ENCODE data around the gene KLK13.

KLK13 gene

DNA sequence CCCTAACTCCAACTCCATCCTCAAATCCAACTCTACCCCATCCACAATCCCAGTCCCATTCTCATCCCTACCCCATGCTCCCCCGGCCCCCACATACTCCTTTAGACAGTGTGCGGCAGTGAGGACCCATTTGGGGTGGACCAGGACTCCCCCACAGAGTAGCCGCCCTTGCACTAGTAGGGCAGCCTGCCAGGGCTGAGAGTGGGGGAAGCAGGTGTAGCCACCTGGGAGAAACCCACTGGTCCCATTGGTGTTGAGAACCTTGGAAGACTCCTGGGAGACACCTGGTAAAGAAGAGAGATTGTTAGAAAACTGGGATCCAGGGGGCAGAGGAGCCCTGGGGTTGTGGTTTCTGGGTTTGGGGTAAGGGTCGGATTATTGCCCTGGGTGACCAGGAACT is 4.6 kb downstream of the KLK13 start:
- no peak for DNase-seq

DNA sequence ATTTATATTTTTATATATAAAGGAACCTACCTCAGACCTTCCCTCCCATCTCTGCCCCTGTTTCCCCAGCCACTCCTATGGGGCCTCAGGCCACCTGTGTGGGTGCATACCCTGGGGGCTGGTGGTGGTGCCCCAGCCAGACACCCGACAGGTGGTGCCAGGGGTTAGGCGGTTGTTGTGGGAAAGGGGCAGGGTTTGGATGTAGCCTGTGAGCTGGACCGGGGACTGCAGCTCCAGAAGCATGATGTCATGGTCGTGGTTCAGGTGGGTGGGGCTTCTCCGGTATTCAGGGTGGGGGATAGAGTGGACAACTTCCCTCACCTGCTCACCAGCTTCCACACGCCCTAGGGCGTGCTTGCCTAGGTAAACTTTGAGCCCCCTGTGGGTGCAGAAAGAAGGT is 5.2 kb downstream of the KLK13 start:
- DNase-seq, result no peak

DNA sequence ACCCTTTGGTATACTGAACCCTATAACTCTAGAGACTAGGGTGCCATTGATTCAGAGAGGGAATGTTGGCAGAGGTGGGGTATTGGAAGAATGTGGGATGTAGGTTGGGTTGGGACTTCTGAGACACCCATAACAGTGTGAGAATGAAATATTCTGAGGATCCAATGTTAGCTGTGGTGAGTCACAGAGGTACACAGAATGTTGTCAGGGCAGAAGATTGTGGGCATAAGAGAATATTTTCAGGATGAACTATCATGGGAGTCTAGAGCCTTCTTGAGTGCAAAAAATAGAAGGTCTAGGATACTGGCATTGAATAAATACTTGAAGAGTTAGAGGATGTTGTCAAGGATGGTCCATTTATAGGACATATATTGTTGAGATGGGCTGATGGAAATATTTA is 9.0 kb downstream of the KLK13 start:
- no peak for DNase-seq

DNA sequence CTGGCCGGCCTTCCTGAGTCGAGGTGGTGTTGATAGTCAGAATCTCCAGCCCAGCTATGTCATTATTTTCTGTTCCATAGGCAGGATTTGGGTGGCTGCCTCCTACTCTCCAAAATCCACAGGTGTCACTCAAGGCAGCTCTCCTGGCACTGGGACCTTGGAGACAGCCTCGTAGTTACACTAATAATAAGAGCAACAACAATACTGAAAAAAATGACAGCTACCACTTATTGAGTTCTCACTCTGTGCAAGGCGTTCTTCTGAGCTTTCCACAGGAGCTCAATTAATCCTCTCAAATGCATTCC is 17.9 kb downstream of the KLK13 start:
- DNase-seq, result no peak

DNA sequence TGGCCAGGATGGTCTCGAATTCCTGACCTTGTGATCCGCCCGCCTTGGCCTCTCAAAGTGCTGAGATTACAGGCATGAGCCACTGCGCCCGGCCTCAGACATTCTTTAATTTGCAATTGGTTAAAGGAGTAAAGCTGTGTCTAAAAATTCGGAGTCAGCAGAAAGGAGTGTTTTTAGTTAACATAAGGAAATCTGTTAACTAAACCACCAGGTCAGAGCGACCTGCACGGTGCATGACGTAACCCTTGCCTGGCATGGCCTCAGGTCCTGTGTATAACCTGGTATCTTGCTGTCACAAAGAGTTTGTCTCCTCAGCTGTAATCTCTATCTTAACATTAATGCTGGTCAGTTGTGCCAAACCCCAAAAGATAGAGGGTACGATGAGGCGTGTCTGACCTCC is 20.6 kb downstream of the KLK13 start:
- no peak for DNase-seq

DNA sequence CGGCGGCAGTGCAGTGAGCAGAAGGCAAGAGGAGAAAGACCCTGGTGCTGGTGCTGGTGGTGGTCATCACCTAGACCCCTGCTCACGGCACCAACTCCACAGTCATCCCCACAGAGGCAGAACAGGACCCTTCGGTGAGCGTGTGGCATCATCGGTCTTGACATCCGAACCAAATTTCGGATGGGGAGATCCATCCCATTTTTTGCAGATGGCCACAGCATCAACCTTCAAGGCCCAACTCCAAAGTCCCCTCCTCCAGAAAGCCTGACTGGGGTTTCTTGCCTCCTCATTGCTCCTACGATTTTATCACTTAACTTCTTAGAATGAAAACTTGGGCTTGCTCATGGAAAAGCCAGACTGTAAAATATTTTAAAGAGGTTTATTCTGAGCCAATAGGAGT is 21.4 kb downstream of the KLK13 start:
- no peak for DNase-seq

DNA sequence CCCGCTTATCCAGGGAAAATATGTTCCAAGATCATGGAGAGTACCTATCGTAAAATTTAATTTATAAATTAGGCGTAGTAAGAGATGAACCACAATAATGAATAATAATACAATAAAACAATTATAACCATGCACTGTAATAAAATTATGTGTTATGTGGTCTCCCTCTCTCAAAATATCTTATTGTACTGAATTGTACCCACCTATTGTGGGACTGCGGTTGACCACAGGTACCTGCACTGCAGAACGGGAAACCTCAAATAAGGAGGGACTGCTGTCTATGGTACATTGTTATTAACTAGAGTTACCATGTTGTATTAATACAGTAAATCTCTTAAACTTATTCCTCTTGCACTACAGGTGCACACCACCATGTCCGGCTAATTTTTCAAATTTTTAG is 24.7 kb downstream of the KLK13 start:
- no peak for DNase-seq

DNA sequence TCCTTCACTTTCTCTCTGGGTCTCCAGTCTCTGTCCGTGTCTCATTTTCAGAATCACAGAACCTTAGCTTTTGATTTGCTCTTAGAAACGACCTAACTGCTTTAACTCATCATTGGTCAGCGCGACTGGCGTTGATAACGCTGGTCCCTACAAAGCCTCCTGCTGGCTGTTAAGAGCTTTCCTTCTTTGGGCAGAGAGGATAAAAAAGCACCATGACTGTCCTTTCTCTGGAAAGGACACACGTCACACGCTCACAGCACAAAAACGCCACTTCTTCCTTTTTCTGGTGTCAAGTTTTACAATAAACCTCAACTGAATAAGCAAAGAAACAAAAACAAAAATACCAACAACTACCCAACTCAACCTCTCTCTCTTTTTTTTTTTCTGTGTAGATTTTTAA is 28.4 kb downstream of the KLK13 start:
- DNase-seq, result peak; percentile 36

DNA sequence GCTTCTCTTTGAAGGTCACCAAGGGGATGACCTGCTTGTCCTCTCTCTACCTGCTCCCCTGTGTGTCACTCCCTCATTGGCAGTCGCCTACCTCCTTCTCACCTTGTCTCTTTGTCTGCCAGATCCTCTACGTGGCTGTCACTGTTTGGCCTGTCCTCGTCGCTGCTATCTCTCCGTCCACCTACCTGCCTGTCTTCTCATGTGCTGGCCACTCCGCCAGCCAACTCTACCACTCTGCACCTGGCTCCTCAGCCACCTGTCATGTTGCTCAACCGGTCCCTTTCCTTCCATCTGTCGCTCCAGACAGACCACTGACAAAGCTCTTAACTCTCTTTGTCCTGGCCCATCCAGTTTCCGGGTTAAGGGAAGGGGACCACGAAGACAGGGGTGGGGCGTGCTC is 30.2 kb downstream of the KLK13 start, which contains the start of gene KLK12:
TSS of gene KLK12 (minus strand) at position 299 of the 400 bp plus-strand sequence. CDS start 381 bp downstream, outside the sequence.
- DNase-seq, result no peak

DNA sequence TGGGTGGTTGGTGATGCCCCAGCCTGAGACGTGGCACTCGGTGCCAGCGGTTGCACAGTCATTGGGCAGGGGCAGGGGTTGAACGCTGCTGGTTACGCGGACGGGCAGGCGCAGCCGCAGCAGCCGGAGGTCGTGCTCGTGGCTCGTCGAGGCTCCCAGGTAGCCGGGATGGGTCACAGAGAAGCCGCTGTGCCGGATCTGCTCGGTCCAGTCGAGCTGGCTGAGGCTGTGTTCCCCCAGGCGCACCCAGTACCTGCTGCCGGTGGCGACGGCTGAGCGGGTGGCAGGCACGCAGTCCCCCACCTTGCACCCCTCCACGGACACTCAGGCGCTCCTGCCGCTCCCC is 33.0 kb downstream of the KLK13 start:
- no peak for DNase-seq

DNA sequence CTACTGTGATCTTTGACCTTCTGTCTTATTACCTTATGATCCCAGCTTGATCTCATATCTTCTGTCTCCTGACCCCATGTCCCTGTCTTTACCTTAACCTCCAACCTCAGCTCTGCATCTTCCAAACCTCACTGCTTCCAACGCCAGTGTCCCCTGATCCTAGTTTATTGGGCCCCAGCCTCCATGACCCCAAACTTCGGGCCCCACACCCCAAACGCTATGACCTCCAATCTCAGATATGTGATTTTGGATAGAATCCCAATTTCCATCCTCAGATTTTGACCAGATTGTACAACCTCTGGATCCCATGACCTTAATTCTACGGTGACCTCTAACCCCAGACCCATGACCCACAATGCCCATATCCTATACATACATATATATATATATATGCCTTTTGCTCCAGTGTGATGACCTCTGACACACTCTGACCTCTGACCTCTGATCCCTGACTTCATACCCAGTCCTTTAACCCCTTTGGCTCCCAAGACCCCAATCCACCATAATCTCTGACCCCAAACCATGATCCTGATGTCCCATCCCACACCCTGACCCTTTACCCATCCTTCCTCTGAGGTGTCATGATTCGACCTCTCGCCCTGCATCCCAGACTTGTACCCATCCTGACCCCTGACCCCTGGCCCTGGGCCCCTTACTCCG is 33.5 kb downstream of the KLK13 start:
- no peak for DNase-seq

DNA sequence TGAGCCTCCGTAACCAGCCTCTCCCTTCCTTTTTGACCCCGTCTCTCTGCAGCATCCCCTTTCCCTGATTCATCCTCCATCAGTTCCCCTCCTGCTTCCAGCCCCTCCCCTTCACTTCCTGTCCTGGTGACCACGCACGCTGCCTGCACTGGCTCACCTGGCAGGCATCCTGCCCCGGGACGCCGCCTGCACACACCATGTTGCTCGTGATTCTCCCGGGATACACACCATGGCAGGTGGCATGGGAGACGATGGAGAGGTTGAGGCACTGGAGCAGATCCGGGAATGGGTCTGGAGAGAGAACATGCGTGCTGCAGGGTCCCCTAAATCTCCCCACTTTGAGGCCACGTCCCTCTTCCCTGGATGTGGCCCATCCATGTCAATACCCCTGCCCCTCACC is 34.3 kb downstream of the KLK13 start:
- DNase-seq, result no peak

DNA sequence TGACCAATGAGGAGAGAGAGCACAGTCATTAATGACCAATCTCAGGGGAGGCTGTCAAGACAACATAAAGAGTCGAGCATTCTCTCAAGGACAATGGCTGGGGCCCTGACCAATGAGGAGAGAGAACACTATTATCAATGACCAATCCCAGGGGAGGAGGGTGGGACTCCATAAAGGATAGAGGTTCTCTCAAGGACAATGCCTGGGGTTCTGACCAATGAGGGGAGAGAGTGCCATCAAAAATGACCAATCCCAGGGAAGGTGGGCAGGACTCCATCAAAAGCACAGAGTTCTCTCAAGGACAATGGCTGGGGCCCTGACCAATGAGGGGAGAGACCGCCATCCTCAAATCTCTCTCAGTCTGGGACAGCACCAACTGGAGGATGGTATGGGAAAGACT is 35.2 kb downstream of the KLK13 start:
- DNase-seq, result no peak

DNA sequence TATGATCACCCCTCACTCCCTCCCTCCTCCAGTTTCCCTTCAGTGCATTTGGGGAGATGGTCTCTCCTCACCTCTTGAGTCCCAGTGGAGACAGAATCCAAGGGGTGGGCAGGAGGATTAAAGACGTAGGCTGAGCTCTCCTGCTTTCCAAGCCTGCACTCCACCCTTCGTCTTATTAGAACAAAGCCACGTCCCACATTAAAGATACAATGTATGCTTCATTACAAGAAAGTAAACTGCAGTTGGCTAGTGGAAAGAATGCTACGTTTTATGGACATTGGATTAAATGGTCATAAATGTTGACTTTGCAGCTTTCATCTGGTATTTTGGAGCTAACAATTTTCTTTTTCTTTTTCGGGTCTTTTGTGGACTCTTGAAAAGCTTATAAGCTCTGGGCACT is 37.0 kb downstream of the KLK13 start:
- no peak for DNase-seq

DNA sequence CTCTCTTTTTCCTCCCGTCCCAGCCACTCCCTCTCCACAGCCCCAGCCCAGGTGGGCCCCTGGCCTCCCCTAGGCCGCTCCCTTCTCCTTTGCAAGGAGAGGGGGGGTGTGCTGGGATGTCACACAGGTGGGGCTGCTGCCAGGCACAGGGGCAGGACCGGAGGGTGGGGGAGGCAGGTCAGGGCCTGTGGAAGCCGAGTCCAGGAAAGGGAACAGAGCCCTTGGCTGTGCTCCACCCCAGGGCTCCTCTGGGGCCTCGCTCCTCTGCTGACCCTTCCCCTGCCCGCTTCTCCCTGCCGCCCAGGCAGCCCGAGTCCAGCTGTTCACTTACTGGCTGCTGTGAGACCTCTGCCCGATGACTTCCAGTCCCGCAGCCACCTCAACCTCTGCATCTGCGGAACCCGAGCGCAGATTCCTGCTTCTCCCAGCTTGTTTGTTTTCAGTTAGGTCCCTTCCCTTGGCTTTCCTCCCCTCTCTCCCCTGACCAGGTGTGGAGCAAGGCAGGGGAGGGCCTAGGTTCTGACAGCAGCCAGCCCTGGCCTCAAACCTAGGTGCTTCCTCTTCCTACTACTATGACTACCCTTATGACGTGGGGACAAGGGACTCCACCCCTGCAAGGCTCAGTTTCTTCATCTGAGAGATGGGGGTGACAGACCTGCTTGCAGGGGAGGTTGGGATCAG is 37.6 kb downstream of the KLK13 start:
- DNase-seq, result no peak

DNA sequence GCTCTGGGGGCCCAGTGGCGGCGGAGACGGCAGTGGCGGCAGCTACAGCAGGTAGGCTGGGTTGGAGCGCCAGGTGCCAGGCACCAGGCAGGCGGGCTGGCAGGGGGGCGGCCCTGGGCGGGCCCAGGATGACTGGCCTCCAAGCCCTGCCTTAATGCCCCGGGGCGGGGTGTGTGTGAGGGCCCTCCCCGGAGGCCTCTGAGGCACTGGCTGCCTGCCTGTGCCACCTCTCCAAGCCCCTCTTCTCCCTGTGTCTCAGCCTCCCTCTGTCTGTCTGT is 38.4 kb downstream of the KLK13 start, which contains the start of gene KLK11:
TSS of gene KLK11 (minus strand) at position 63 of the 278 bp plus-strand sequence. CDS start 985 bp downstream, outside the sequence.
- DNase-seq, result no peak

DNA sequence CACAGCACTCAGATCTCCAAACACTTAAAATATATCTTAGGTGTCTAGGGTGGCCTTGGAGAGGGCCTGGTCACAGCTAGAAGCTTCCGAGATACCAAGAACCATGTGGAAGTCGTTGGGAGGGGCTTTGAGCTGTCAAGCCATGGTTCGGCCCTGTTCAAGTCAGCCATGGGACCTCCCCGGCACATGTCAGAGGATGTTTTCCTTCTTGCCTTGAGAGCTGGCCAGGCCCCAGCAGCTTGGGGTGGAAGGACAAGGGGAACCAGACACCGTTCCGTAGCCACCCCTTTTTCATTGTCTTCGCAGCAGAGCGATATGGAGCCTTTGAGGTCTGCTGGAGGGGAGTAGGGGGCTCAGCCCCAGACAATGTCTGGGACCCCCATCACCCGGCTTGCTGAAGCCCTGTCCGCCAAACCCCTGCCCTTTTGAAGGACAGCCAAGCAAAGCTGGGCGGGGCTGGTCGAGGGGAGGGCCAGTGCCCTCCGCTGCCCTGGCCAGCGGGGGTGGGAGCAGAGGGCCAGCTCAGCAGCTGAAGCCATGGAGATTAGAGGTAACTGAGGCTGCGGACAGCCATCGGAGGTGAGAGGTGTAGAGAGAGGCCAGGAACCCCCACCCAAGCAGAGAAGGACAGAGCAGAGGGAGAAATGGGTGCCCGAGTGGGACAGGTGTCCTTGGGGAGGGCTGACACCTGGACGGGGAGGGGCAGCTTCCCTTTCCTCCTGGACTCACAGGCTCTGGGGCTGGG is 38.9 kb downstream of the KLK13 start:
- no peak for DNase-seq

DNA sequence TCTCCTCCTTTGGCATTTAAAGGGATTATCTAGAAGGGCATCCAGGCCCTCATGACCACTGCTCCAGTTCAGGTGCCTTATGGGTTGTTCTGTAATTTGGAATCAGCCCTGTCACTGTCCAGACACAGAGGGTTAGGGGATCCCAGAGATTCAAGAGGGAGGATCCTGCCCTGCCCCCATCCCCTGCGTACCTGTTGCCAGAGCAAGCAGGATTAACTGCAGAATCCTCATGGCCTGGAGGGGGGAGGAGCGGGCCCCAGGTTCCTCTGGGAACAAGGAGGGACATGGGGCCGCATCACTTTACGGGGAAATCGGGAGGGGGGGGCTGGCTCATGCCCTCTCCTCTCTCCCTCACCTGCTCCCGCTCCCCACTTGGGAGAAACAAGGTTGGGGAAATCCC is 39.5 kb downstream of the KLK13 start:
- DNase-seq, result no peak

DNA sequence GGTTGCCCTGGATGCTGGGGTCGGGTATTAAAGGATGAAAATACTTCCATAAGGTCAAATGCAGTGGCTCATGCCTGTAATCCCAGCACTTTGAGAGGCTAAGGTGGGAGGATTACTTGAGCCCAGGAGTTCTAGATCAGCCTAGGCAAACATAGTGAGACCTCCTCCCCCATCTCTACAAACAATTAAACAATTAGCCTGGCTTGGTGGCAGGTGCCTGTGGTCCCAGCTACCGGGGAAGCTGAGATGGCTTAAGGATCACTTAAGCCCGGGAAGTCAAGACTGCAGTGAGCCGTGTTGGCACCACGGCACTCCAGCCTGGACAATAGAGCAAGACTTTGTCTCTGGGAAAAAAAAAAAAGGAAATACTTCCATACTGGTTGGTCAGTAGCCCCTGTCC is 40.0 kb downstream of the KLK13 start:
- DNase-seq, result no peak

DNA sequence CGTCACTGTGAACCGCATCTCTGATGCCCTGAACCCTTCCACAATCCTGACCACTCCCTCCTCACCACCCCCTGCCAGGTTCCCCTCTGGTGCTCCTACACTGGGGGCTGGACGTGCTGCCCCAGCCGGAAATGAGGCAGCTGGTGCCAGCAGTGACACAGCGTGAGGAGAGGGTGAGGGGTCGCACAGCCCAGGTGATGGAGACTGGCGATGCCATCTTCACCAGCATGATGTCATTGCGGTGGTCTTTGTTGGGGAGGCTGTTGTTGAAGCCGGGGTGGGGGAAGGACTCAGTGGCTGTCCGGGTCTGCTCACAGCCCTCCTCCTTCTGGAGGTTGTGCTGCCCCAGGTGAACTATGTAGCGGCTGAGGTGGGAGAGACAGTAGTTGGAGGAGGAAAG is 40.9 kb downstream of the KLK13 start:
- DNase-seq, result no peak

DNA sequence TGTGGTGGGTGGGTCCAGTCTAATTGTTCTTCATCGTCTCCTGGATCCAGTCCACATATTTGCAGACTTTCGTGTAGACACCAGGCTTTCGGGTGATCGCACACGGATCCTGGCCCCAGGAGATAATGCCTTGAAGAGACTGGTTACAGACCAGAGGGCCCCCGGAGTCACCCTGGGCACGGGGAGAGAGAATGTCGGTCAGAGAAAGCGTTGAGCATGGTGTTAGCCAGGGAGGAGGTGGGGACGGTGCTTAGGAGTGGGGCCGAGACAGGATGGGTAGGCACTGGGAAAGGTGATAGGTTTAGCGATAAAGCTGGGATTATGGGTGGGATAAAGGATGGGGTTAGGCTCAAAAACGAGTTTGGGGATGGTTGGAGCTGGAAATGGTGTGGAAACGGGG is 42.4 kb downstream of the KLK13 start:
- no peak for DNase-seq

DNA sequence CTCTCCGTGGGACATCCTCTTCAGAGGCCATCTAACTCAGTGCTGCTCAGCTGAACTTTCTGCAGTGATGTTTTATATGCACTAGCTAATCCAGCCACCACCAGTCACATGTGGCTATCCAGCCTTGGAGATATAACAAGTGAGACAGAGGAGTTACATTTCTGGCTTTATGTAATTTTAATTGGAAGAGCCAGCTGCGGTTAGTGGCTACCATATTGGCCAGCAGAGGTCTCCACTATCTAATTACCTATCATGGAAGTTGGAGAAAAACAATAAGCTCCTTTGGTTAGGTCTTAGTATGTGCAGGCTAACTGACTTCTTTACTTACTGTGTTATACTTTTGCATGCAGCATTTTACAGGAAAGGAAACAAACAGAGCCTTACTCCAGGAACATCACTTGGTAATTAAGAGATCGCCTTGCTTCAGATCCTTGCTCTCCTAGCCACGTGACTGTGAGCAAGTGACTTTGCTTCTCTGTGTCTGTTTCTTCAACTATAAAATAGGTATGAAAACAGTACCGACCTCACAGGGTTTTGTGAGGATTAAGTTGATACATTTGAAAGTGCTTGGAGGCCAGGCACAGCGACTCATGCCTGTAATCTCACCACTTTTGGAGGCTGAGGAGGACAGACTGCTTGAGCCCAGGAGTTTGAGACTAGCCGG is 43.8 kb downstream of the KLK13 start:
- DNase-seq, result peak; percentile 22

DNA sequence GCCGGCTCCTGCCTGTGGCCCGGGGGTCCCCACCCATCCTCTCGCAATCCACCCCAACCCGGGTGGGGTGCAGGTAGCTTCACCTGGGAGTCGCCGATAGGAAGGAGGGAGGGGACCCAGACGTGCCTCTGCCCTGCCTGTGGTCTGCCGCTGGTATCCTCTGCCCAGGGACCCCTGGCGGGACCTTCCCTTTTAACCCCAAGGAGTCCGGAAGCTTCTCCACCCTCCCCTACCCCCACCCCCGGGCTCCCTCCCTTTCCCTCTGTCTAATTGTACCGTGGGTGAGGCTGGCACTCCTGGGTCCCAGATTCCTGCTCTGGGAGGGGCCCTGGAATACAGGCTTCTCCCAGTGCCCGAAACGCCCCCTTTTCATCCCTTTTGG is 45.4 kb downstream of the KLK13 start, which contains the start of gene KLK10:
TSS of gene KLK10 (minus strand) at position 166 of the 382 bp plus-strand sequence. CDS start 579 bp downstream, outside the sequence.
- DNase-seq, result no peak
